ENCODE measurements around the gene PHACTR1. TPM values are rescaled to one million over a fixed set of nuclear protein-coding genes. Genes with fewer than 3 reads are reported as not detected.
A peak's percentile ranks its signal among the peaks of the same experiment; 100 is the strongest.
"Not testable (repeated sequence)": the region's sequence is repeated elsewhere in the genome, so short reads cannot be mapped to it uniquely, and the experiment has no call there.

The PHACTR1 gene
- total and polyA plus RNA-seq, 12 donors: 6.3 to 150 (median 79.9) TPM

- Histone ChIP-seq H3K9me3 (peaks cover 0 to 7% (median 0%) of the 10 kb centered on the region in 11 donors), H3K4me1 (peaks cover 0 to 9% (median 7%) of the 10 kb centered on the region in 9 donors), H3K27me3 (no peaks in the 10 kb centered on the region), H3K36me3 (no peaks in the 10 kb centered on the region), H3K27ac (no peak overlapping the region), H3K4me3 (no peak overlapping the region)
- ATAC-seq (peak in 3 of 8 donors; percentile 12 to 37 (median 24)), DNase-seq (no peak)
- intact Hi-C loops (cut with DNase I): no loop called here
- 66 to 71% methylated on average over 4 of the region's 4 CpGs for WGBS, 2 donors
- TF ChIP-seq, protein P1, sequence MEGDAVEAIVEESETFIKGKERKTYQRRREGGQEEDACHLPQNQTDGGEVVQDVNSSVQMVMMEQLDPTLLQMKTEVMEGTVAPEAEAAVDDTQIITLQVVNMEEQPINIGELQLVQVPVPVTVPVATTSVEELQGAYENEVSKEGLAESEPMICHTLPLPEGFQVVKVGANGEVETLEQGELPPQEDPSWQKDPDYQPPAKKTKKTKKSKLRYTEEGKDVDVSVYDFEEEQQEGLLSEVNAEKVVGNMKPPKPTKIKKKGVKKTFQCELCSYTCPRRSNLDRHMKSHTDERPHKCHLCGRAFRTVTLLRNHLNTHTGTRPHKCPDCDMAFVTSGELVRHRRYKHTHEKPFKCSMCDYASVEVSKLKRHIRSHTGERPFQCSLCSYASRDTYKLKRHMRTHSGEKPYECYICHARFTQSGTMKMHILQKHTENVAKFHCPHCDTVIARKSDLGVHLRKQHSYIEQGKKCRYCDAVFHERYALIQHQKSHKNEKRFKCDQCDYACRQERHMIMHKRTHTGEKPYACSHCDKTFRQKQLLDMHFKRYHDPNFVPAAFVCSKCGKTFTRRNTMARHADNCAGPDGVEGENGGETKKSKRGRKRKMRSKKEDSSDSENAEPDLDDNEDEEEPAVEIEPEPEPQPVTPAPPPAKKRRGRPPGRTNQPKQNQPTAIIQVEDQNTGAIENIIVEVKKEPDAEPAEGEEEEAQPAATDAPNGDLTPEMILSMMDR (IDR thresholded peaks at IDR 0.05): no peak
These were observed 436.2 kb downstream of the PHACTR1 start for GRCh38 chr6:13152764-13153163.

- no peak overlapping the region for H3K27ac ChIP-seq
- no peak for ATAC-seq
These were observed 439.8 kb downstream of the PHACTR1 start for GRCh38 chr6:13156381-13156780.

GRCh38 chr6:13157293-13157692, 440.7 kb downstream of the PHACTR1 start:
- TF ChIP-seq, protein P1 (IDR thresholded peaks at IDR 0.05): no peak
- Histone ChIP-seq H3K4me1 (peaks cover 0 to 9% (median 7%) of the 10 kb centered on the region in 9 donors), H3K36me3 (peaks cover 0 to 14% (median 0%) of the 10 kb centered on the region in 9 donors), H3K27ac (no peak overlapping the region), H3K4me3 (no peak overlapping the region), H3K27me3 (no peaks in the 10 kb centered on the region), H3K9me3 (no peaks in the 10 kb centered on the region)
- DNase-seq: no peak
- WGBS, 2 donors: 87 to 89% methylated on average over 4 of the region's 4 CpGs
- intact Hi-C loops (cut with DNase I): no loop called here
- ATAC-seq: no peak

More at GRCh38 chr6:13156381-13156780, 439.8 kb downstream of the PHACTR1 start:
- no peak for DNase-seq
- H3K9me3 ChIP-seq: no peaks in the 10 kb centered on the region
- peaks cover 0 to 11% (median 0%) of the 10 kb centered on the region in 9 donors for H3K36me3 ChIP-seq
- no peaks in the 10 kb centered on the region for H3K27me3 ChIP-seq
- H3K4me1 ChIP-seq: peaks cover 0 to 9% (median 7%) of the 10 kb centered on the region in 9 donors
- no peak overlapping the region for H3K4me3 ChIP-seq
- intact Hi-C loops (cut with DNase I): no loop called here
- WGBS, 2 donors: 94 to 97% methylated on average over 8 of the region's 8 CpGs
- TF ChIP-seq, protein P1 (IDR thresholded peaks at IDR 0.05): no peak

GRCh38 chr6:13159300-13159699, 442.7 kb downstream of the PHACTR1 start:
- intact Hi-C loops (cut with DNase I): no loop called here
- Histone ChIP-seq H3K9me3 (no peaks in the 10 kb centered on the region), H3K27me3 (no peaks in the 10 kb centered on the region), H3K4me1 (no peaks in the 10 kb centered on the region), H3K36me3 (peaks cover 0 to 14% (median 0%) of the 10 kb centered on the region in 9 donors), H3K4me3 (no peak overlapping the region), H3K27ac (no peak overlapping the region)
- 83 to 89% methylated on average over 3 of the region's 3 CpGs for WGBS, 2 donors
- TF ChIP-seq, protein P1 (IDR thresholded peaks at IDR 0.05): no peak
- peak in 1 of 2 donors; percentile 6 for DNase-seq
- ATAC-seq: no peak

- H3K9me3 ChIP-seq; DNase-seq; H3K27ac ChIP-seq; ATAC-seq; H3K4me1 ChIP-seq; H3K27me3 ChIP-seq; intact Hi-C loops (cut with DNase I); H3K4me3 ChIP-seq: not testable (repeated sequence)
- 94 to 95% methylated on average over 5 of the region's 5 CpGs for WGBS, 2 donors
- H3K36me3 ChIP-seq: peaks cover 0 to 14% (median 0%) of the 10 kb centered on the region in 9 donors
These were observed 443.3 kb downstream of the PHACTR1 start for GRCh38 chr6:13159822-13160221.
